Subcutaneous abdominal adipose tissue (tissue), 5 donors: ENCODE data around the gene AMIGO1.

Source experiments
- H3K27ac ChIP-seq: one replicate; pipeline ENCODE4 v1.7.0; 2013; ENCODE audit warnings: low read depth, mild to moderate bottlenecking, inconsistent platforms, low read length, moderate library complexity
- H3K27me3 ChIP-seq, 5 donors: one replicate each; pipeline ENCODE4 v1.7.0; 2013; ENCODE audit warnings: low read length in 5 of 5, inconsistent platforms in 1 of 5; ENCODE audit not compliant: control insufficient read depth in 5 of 5, insufficient read depth in 4 of 5
- H3K36me3 ChIP-seq, 5 donors: one replicate each; pipeline ENCODE4 v1.7.0; 2013; ENCODE audit warnings: low read length in 5 of 5; ENCODE audit not compliant: control insufficient read depth in 5 of 5, insufficient read depth in 5 of 5
- H3K4me1 ChIP-seq, 5 donors: one replicate each; pipeline ENCODE4 v1.7.0; 2013; ENCODE audit warnings: low read length in 5 of 5, mild to moderate bottlenecking in 3 of 5, moderate library complexity in 1 of 5; ENCODE audit not compliant: control insufficient read depth in 5 of 5, insufficient read depth in 5 of 5
- H3K4me3 ChIP-seq, 5 donors: one replicate each; pipeline ENCODE4 v1.7.0; 2013; ENCODE audit warnings: low read length in 5 of 5, low read depth in 1 of 5
- H3K9ac ChIP-seq, 5 donors: one replicate each; pipeline ENCODE4 v1.7.0; 2013; ENCODE audit warnings: low read length in 5 of 5, mild to moderate bottlenecking in 4 of 5, moderate library complexity in 3 of 5
- H3K9me3 ChIP-seq, 5 donors: one replicate each; pipeline ENCODE4 v1.7.0; 2013; ENCODE audit warnings: low read length in 5 of 5; ENCODE audit not compliant: control insufficient read depth in 5 of 5
- donor health status: healthy.
- donor health status: healthy.
- donor health status: healthy.
- donor health status: healthy.
- donor health status: healthy.

AMIGO1 gene, protein sequence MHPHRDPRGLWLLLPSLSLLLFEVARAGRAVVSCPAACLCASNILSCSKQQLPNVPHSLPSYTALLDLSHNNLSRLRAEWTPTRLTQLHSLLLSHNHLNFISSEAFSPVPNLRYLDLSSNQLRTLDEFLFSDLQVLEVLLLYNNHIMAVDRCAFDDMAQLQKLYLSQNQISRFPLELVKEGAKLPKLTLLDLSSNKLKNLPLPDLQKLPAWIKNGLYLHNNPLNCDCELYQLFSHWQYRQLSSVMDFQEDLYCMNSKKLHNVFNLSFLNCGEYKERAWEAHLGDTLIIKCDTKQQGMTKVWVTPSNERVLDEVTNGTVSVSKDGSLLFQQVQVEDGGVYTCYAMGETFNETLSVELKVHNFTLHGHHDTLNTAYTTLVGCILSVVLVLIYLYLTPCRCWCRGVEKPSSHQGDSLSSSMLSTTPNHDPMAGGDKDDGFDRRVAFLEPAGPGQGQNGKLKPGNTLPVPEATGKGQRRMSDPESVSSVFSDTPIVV

GRCh38 chr1:109509176-109510134 is at the start of gene AMIGO1:
AMIGO1 (minus strand) TSS chr1:109509727; CDS start chr1:109508912, 815 bp downstream.
- Histone ChIP-seq H3K9ac (peak within 1 kb of the TSS in 4 of 5 donors; percentile 70 to 80 (median 72)), H3K36me3 (peaks cover 0 to 5% (median 0%) of the 10 kb centered on the region in 5 donors), H3K27ac (no peak within 1 kb of the TSS), H3K4me1 (peaks cover 0 to 18% (median 17%) of the 10 kb centered on the region in 5 donors), H3K9me3 (no peaks in the 10 kb centered on the region), H3K4me3 (peak within 1 kb of the TSS; percentile 78 to 89 (median 81)), H3K27me3 (no peaks in the 10 kb centered on the region)

DNA sequence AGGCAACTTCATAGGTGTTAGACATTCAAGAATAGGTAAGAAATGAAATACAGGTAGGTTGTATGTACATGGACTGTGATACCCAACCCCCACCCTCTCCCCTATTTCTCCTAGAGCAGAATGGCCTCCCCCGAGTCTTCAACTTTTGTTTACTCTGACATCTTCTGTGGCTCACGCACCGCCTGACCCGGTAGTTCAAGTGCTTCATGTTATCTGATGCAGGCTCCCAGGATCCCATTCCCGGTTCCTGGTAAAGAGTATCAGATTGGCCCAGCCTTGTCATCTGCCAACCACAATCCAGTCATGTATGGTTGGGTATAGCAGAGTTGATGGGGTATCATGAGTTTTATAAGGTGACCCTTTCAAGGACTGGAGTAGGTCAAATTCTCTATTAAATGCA is 48.0 kb upstream of the AMIGO1 start:
- Histone ChIP-seq H3K4me1 (peaks cover 0 to 48% (median 22%) of the 10 kb centered on the region in 5 donors), H3K4me3 (no peak overlapping the region), H3K9me3 (no peaks in the 10 kb centered on the region), H3K9ac (no peak overlapping the region), H3K27ac (no peak overlapping the region), H3K27me3 (no peaks in the 10 kb centered on the region), H3K36me3 (no peaks in the 10 kb centered on the region)

- H3K4me3 ChIP-seq, result no peak overlapping the region
- H3K9ac ChIP-seq, result no peak overlapping the region
- no peaks in the 10 kb centered on the region for H3K9me3 ChIP-seq
- no peaks in the 10 kb centered on the region for H3K27me3 ChIP-seq
- H3K4me1 ChIP-seq, result peaks cover 0 to 44% (median 17%) of the 10 kb centered on the region in 5 donors
- no peaks in the 10 kb centered on the region for H3K36me3 ChIP-seq
- no peak overlapping the region for H3K27ac ChIP-seq
Measured at GRCh38 chr1:109556563-109556962, 47.0 kb upstream of the AMIGO1 start.

DNA sequence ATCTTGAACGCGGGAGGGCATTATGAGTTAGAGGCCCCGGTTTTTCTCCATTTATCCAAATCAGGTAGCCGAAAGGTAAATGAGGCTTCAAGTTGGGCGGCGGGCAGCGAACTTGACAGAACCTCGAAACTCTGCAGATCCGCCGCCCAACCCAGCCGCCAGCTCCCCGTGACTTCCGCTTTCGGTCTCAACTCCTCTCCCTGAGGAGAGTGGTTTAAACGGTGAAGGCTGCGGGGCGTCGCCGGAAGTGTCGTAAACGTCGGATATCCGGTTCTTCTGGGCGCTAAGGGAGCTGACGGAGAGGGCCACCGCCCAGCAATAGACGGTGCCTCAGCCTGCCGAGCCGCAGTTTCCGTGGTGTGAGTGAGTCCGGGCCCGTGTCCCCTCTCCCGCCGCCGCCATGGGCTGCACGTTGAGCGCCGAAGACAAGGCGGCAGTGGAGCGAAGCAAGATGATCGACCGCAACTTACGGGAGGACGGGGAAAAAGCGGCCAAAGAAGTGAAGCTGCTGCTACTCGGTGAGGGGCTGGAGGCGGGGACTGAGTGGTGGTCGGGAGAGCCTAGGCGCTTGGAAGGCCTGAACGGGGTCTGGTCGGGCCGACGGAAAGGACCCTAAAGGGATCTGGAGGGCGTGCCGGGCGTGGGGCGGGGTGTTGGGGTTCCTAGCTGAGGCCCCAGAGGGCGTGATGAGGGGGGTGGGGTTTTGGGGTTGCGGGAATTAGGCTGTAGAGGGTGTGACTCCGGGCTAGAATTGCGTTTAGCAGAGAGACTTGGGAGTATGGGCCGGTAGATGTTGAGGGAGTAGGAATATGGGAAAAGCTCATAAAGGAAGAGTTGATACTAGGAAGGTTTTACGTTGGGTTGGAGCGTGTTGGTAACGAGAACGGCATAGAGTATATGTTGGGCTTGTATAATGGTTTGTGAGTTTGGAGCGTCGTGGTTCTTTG is 39.1 kb upstream of the AMIGO1 start, which contains the start of gene GNAI3:
GNAI3 (plus strand) TSS at position 295 of the 947 bp plus-strand sequence; CDS start at position 401, 106 bp downstream.
- Histone ChIP-seq H3K9me3 (no peaks in the 10 kb centered on the region), H3K4me1 (peaks cover 2 to 46% (median 35%) of the 10 kb centered on the region in 5 donors), H3K9ac (peak within 1 kb of the TSS; percentile 71 to 99 (median 97)), H3K36me3 (no peaks in the 10 kb centered on the region), H3K4me3 (peak within 1 kb of the TSS; percentile 94 to 98 (median 97)), H3K27me3 (peaks cover 0 to 3% (median 0%) of the 10 kb centered on the region in 5 donors), H3K27ac (peak within 1 kb of the TSS; percentile 98)

GRCh38 chr1:109547463-109548320 is 38.2 kb upstream of the AMIGO1 start:
- H3K9me3 ChIP-seq, result no peaks in the 10 kb centered on the region
- H3K4me3 ChIP-seq, result peak overlapping the region; percentile 94 to 98 (median 97)
- peaks cover 2 to 37% (median 35%) of the 10 kb centered on the region in 5 donors for H3K4me1 ChIP-seq
- H3K27ac ChIP-seq, result peak overlapping the region; percentile 98
- H3K9ac ChIP-seq, result peak overlapping the region; percentile 49 to 99 (median 97)
- no peaks in the 10 kb centered on the region for H3K36me3 ChIP-seq
- peaks cover 0 to 3% (median 0%) of the 10 kb centered on the region in 5 donors for H3K27me3 ChIP-seq

GRCh38 chr1:109546311-109547109 is 37.0 kb upstream of the AMIGO1 start:
- Histone ChIP-seq H3K4me1 (peaks cover 2 to 35% (median 33%) of the 10 kb centered on the region in 5 donors), H3K9ac (peak overlapping the region; percentile 51 to 99 (median 97)), H3K27me3 (peaks cover 0 to 3% (median 0%) of the 10 kb centered on the region in 5 donors), H3K36me3 (no peaks in the 10 kb centered on the region), H3K27ac (peak overlapping the region; percentile 81), H3K9me3 (no peaks in the 10 kb centered on the region), H3K4me3 (peak overlapping the region; percentile 45 to 98 (median 97))

GRCh38 chr1:109543988-109544735 is 34.6 kb upstream of the AMIGO1 start:
- Histone ChIP-seq H3K4me1 (peaks cover 2 to 24% (median 18%) of the 10 kb centered on the region in 5 donors), H3K36me3 (no peaks in the 10 kb centered on the region), H3K9me3 (no peaks in the 10 kb centered on the region), H3K27ac (no peak overlapping the region), H3K27me3 (peaks cover 0 to 5% (median 0%) of the 10 kb centered on the region in 5 donors), H3K9ac (peak overlapping the region in 1 of 5 donors; percentile 8), H3K4me3 (no peak overlapping the region)
